GM12873 (cell line): ENCODE measurements around the gene INO80B.

ENCODE experiments used
- TF ChIP-seq, protein P1 (sequence below): IDR thresholded peaks from 2 replicates; pipeline ENCODE4 v1.5.1; 2012; ENCODE audit warnings: low read depth, mild to moderate bottlenecking, moderate library complexity, low read length, control low read depth; ENCODE audit not compliant: insufficient read depth; ENCODE audit errors: missing control alignments

The INO80B gene

DNA sequence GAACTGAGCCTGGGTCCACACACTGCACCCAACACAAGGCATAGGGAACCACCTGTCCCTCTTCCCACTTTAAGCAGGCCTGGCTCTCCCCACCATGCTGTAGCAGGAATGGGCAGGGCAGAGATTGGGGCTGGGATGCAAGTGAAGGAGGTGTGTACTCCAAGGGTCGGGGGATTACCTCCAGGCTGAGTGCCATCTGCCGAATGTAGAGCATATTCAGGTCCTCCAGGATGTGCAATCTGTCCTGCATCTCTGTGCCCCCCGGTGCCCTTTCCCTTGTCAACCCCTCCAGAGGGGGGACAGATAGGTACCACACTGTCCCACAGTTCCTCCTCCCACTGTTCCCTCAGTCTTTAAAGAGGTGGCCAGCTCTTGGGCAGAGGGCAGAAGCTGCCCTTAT is 15.5 kb upstream of the INO80B start:
- TF ChIP-seq, protein P1, sequence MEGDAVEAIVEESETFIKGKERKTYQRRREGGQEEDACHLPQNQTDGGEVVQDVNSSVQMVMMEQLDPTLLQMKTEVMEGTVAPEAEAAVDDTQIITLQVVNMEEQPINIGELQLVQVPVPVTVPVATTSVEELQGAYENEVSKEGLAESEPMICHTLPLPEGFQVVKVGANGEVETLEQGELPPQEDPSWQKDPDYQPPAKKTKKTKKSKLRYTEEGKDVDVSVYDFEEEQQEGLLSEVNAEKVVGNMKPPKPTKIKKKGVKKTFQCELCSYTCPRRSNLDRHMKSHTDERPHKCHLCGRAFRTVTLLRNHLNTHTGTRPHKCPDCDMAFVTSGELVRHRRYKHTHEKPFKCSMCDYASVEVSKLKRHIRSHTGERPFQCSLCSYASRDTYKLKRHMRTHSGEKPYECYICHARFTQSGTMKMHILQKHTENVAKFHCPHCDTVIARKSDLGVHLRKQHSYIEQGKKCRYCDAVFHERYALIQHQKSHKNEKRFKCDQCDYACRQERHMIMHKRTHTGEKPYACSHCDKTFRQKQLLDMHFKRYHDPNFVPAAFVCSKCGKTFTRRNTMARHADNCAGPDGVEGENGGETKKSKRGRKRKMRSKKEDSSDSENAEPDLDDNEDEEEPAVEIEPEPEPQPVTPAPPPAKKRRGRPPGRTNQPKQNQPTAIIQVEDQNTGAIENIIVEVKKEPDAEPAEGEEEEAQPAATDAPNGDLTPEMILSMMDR: no peak

DNA sequence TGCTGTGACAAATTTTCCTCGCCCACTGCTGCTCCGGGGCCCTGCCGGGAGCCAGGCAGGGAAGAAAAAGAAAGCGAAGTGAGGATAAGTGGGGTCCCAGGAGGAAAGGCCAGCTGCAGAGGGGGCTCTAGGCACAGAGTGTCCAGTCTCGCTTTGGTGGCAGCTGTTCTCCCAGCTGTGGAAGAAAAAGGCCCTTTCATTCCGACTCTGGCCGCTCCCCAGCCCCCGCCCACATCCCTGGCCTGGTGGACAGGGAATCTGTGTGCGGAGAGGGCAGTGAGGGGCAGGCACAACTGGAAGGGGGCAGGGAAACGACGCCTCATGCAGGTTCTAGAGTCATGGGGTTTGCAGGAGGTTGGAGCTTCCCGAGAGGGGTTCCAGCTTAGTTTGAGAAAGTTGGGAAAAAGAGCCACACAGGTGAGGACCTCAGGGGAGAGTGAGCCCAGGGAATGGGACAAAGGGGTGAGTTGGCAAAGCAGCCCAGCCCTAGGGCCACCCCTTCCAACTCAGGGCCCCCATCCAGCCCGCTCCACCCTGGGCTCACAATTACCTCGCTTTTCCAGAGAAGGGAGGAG is 15.0 kb upstream of the INO80B start:
- TF ChIP-seq, protein P1: no peak

GRCh38 chr2:74440378-74441169 is 14.3 kb upstream of the INO80B start:
- TF ChIP-seq, protein P1: peak; percentile 34

DNA sequence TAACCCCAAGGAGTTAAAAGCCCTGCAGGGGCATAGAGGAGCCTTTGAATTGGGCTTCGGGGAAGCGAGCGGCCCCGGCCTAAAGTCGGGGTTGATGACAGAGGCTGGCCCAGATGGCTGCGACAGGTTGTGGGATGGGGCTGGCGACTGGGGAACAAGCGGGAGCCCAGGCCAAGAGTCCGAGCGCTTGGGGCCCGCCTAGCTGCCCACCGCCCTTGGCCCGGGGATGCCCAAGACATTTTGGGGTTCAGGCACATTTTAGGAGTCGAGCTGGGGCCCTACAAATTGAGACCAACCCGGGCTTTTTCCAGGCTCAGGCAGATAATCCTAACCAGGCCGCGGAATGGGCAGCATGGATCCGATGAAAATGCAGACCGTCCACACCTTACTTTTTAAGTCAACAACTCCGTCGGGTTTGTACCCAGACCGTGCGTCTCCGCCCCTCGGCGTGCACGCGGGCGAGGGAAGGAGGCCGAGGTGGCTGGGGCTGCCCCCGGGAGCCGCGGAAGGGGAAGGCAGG is 13.7 kb upstream of the INO80B start:
- TF ChIP-seq, protein P1: no peak

DNA sequence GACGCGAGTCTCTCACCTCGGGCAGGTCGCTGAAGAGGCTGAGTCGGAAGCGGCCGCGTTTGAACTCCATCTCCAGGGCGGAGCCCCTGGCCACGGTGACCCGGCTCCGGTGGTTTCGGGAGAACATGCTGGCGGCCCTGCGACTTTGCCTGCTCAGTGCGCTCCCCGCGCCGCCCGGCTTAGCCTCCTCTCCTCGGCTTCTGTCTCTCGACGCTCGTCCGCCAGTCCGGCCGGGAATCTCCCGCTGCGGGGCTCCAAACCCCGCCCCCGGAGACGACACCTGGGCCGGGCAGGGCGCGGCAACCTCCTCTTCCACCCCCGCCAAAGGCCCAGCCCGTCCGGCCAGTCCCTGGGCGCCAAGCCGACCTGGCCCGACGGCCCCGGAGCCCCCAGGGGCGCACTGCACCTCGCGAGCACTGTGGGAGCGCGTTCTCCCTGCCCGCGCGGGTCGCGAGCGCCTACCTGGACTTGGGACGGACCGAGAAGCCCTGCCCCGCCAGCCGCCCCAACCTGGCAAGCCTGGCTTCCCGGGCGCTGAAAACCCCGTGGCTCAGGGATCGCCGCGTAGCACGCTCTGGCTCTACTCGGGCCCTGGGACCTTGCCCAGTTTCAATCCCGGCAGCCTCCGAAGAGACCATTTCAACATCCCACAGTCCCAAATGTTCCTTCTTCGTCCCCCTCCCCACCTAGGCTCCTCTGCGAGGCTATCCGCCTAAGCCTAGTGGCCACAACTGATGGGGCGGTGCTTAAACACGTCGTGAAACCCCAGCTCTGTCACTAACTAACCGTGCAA is 13.0 kb upstream of the INO80B start, which contains the start of gene RTKN:
Gene RTKN, minus strand, starts transcription at position 248 of the 793 bp plus-strand sequence. Its CDS starts 121 bp downstream, at position 127.
- TF ChIP-seq, protein P1: no peak

- TF ChIP-seq, protein P1: no peak
Measured at GRCh38 chr2:74444498-74445318, 10.2 kb upstream of the INO80B start.
